Endothelial cell (in vitro differentiated cells): ENCODE measurements around the gene SYNJ2BP. TPM values are rescaled to one million over a fixed set of nuclear protein-coding genes. Genes with fewer than 3 reads are reported as not detected.

Experiments
- DNase-seq: peaks from one replicate; pipeline ENCODE4 v3.0.0; 2021; ENCODE audit warnings: low spot score
- H3K27ac Mint-ChIP-seq: one replicate; pipeline ENCODE4 v1.8.0; 2021; ENCODE audit warnings: mixed read lengths, inconsistent platforms; ENCODE audit not compliant: unreplicated experiment
- H3K27me3 Mint-ChIP-seq: one replicate; pipeline ENCODE4 v1.8.0; 2021; ENCODE audit warnings: mild to moderate bottlenecking, moderate library complexity, mixed read lengths, inconsistent platforms; ENCODE audit not compliant: unreplicated experiment
- H3K36me3 Mint-ChIP-seq: one replicate; pipeline ENCODE4 v1.8.0; 2021; ENCODE audit warnings: mild to moderate bottlenecking, low read depth, mixed read lengths, inconsistent platforms; ENCODE audit not compliant: unreplicated experiment
- H3K4me1 Mint-ChIP-seq: one replicate; pipeline ENCODE4 v1.8.0; 2021; ENCODE audit warnings: mild to moderate bottlenecking, mixed read lengths, inconsistent platforms; ENCODE audit not compliant: unreplicated experiment
- H3K4me3 Mint-ChIP-seq: one replicate; pipeline ENCODE4 v1.8.0; 2021; ENCODE audit warnings: mild to moderate bottlenecking, mixed read lengths, inconsistent platforms; ENCODE audit not compliant: unreplicated experiment
- H3K9me3 Mint-ChIP-seq: one replicate; pipeline ENCODE4 v1.8.0; 2021; ENCODE audit warnings: mixed read lengths, inconsistent platforms; ENCODE audit not compliant: unreplicated experiment
- total RNA-seq: library from RNA; stranded (reverse); fragmentation: NEBNext Ultra II Directional; extraction: Animal tissue kit (Norgen Biotek cat#: 25700); gene quantifications from one replicate; pipeline ENCODE4 v1.2.1, GENCODE V29; 2021; ENCODE audit not compliant: unreplicated experiment
- TF ChIP-seq, protein P1 (sequence below): fragments of 200-600 bp; sonication (generic); IDR thresholded peaks from one replicate; pipeline ENCODE4 v1.5.0; 2021; ENCODE audit warnings: antibody characterized with exemption; ENCODE audit not compliant: unreplicated experiment

Gene SYNJ2BP
- total RNA-seq, 1 donor from 2014 or later = 24.2 TPM

DNA sequence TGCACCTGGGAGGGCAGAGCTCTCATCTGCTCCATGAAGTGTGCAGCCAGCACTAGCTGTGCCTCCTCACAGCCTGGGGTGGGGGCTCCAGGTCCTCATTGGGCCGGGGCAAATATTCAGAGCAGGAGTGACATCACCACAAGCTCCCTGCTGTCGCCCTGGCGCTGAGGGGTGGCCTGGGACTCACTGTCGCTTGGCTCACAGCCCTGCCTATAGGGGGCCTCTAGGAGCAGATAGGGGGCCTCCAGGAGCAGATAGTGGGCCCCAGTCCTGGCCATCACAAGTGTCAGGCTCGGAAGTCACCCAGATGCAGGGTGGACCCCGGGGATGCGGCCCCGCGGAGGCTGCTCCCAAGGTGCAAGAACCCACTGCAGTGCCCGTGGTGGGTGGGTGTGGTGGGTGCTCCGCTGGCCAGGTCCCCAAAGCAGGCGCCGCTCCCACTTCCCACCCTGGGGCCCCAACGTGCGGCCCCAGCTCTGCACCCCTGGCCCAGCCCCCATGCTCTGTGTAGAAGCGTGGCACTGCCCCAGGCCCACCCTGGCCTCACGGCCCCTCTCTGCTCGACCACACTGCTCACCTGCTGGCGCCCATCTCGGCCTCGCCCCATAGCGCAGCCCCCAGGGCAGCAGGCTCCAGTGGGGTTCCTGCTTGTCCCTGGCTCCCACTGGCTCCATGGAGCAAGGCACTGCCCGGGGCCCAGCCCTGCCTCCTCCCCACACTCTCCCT, 18.0 kb downstream of the SYNJ2BP start:
- Mint-ChIP-seq H3K27ac (no peak overlapping the region), H3K9me3 (no peaks in the 10 kb centered on the region), H3K36me3 (peaks cover 13% of the 10 kb centered on the region), H3K27me3 (peaks cover 2% of the 10 kb centered on the region), H3K4me1 (peaks cover 3% of the 10 kb centered on the region), H3K4me3 (no peak overlapping the region)
- no peak for DNase-seq
- TF ChIP-seq, protein P1, sequence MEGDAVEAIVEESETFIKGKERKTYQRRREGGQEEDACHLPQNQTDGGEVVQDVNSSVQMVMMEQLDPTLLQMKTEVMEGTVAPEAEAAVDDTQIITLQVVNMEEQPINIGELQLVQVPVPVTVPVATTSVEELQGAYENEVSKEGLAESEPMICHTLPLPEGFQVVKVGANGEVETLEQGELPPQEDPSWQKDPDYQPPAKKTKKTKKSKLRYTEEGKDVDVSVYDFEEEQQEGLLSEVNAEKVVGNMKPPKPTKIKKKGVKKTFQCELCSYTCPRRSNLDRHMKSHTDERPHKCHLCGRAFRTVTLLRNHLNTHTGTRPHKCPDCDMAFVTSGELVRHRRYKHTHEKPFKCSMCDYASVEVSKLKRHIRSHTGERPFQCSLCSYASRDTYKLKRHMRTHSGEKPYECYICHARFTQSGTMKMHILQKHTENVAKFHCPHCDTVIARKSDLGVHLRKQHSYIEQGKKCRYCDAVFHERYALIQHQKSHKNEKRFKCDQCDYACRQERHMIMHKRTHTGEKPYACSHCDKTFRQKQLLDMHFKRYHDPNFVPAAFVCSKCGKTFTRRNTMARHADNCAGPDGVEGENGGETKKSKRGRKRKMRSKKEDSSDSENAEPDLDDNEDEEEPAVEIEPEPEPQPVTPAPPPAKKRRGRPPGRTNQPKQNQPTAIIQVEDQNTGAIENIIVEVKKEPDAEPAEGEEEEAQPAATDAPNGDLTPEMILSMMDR = no peak

DNA sequence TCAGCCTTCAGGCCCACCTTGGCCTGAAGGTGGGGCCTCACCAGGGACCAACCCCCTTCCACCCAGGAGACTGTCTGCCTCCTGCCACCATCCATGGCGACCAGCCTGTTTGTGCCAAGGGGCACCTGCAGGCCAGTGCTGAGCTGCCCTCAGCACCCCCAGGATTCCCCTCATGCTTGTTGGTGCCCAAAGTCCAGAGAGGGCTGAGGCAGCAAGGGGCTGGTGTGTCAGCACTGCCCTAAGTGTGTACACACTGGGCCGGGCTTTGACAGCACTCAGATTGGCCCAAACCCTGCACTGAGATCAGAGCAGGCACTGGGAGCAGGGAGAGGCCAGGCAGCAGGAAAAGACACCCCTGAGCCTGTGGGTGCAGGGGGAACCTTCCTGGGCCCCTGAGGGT, 18.6 kb downstream of the SYNJ2BP start:
- no peak for DNase-seq
- H3K27me3 Mint-ChIP-seq = peaks cover 4% of the 10 kb centered on the region
- H3K4me1 Mint-ChIP-seq = peaks cover 3% of the 10 kb centered on the region
- H3K36me3 Mint-ChIP-seq = peaks cover 13% of the 10 kb centered on the region
- TF ChIP-seq, protein P1 = no peak
- H3K27ac Mint-ChIP-seq = no peak overlapping the region
- H3K4me3 Mint-ChIP-seq = no peak overlapping the region
- H3K9me3 Mint-ChIP-seq = no peaks in the 10 kb centered on the region

DNA sequence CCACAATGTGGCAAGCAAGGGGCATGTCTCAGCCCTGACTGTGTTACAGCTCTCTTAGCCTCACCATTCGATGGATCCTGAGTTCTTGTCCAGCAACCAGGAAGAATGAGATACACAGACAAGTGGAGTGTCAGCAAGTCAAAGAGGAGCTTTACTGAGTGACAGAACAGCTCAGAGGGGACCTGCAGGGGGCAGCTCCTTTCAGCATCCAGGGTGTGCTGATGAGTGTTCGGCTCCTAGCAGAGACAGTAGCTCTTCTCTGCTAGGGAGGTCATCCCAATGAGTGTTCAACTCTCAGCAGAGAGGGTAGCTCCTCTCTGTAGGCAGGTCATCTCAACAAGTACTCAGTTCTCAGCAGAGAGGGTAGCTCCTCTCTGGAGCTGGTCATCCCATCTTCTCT, 19.1 kb downstream of the SYNJ2BP start:
- peaks cover 4% of the 10 kb centered on the region for H3K27me3 Mint-ChIP-seq
- peaks cover 13% of the 10 kb centered on the region for H3K36me3 Mint-ChIP-seq
- no peak for DNase-seq
- TF ChIP-seq, protein P1 = no peak
- H3K9me3 Mint-ChIP-seq = no peaks in the 10 kb centered on the region
- no peak overlapping the region for H3K27ac Mint-ChIP-seq
- H3K4me1 Mint-ChIP-seq = peaks cover 3% of the 10 kb centered on the region
- H3K4me3 Mint-ChIP-seq = no peak overlapping the region

DNA sequence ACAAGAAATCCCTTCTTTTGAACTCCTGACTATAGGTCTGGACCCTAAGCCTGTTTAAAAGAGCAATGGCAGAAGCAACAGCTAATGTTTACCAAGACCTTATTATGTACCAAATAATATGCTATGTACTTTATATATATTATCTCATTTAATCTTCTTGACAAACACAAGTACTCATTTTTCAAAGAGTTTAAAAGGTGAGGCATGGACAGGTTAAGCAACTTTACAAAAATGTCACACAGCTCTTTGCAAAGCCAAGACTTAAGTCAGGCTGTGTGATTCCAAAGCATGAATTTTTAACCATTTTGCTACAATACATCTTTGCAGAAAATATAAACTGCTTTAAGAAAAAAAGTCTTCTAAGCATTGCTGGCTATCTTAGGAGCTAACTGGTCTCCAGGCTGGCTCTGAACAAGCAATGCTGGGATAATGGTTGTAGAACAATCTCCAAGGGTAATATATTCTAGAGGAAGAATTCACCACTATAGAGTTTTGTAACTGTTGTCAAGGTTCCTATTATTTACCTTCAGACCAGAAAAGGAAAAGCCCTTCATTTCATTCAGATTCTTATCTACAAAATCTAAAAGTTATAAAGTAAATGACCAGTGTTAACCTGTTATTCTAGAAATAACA, 22.1 kb downstream of the SYNJ2BP start:
- no peak for DNase-seq
- peaks cover 10% of the 10 kb centered on the region for H3K4me1 Mint-ChIP-seq
- peaks cover 4% of the 10 kb centered on the region for H3K27me3 Mint-ChIP-seq
- H3K9me3 Mint-ChIP-seq = no peaks in the 10 kb centered on the region
- no peak overlapping the region for H3K4me3 Mint-ChIP-seq
- no peak overlapping the region for H3K27ac Mint-ChIP-seq
- H3K36me3 Mint-ChIP-seq = peaks cover 10% of the 10 kb centered on the region
- TF ChIP-seq, protein P1 = no peak

DNA sequence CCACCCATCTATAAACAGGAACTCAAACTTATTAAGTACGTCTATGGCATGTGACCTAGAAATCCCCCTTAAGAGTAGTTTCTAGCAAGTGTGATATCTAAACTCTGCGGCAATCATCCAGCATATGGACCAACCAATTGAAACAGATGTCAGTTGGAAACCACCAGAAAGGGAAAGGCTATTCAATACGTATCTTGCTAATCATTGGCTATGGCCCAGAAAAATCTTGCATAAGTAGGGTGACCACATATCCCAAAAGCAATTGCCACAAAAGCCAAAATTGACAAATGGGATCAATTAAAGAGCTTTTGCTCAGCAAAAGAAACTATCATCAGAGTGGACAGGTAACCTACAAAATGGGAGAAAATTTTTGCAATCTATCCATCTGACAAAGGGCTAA, 24.2 kb downstream of the SYNJ2BP start:
- TF ChIP-seq, protein P1 = no peak
- peaks cover 10% of the 10 kb centered on the region for H3K4me1 Mint-ChIP-seq
- peaks cover 5% of the 10 kb centered on the region for H3K36me3 Mint-ChIP-seq
- no peak for DNase-seq
- H3K4me3 Mint-ChIP-seq = no peak overlapping the region
- peaks cover 5% of the 10 kb centered on the region for H3K27me3 Mint-ChIP-seq
- no peaks in the 10 kb centered on the region for H3K9me3 Mint-ChIP-seq
- no peak overlapping the region for H3K27ac Mint-ChIP-seq
